Right lobe of liver (tissue), 4 donors: Measurements from ENCODE around the gene PTPN5.

Experiments used
- POLR2A ChIP-seq: fragments of 450-650 bp; IDR thresholded peaks from one replicate; pipeline ENCODE4 v1.6.1; 2017; ENCODE audit warnings: antibody characterized with exemption, mild to moderate bottlenecking
- TF ChIP-seq, protein P1 (sequence below), 4 donors: fragments of 200-600 bp in 3 of 4; fragments of 450-650 bp in 1 of 4; IDR thresholded peaks; one replicate each; pipeline versions ENCODE4 v1.5.1 to v1.8.0; 2016 to 2022; ENCODE audit warnings: antibody characterized with exemption in 4 of 4, mild to moderate bottlenecking in 2 of 4
- donor health status: DM: no; HTN: no; CAD: no.
- donor health status: DM: no; HTN: no; CAD: no.
- donor health status: DM: no; HTN: yes; CAD: no.

DNA sequence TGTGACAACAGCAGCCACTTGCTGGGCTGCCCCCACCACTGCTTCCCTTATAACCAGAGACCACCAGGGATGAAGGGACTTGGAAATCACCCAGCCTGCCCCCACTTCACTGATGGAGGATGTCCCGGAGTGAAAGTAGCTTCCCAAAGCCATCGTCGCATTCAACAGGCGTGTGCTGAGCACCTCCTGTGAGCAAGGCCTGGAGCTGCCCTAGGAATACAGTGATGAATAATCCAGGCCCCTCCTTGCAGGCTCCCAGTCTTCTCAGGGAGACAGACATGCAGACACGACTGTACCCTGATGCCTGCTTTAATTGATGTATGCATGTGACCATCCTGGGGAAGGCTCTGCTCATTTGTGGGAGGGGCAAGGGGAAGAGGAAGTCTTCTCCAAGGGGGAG, 22.6 kb downstream of the PTPN5 start:
- TF ChIP-seq, protein P1, sequence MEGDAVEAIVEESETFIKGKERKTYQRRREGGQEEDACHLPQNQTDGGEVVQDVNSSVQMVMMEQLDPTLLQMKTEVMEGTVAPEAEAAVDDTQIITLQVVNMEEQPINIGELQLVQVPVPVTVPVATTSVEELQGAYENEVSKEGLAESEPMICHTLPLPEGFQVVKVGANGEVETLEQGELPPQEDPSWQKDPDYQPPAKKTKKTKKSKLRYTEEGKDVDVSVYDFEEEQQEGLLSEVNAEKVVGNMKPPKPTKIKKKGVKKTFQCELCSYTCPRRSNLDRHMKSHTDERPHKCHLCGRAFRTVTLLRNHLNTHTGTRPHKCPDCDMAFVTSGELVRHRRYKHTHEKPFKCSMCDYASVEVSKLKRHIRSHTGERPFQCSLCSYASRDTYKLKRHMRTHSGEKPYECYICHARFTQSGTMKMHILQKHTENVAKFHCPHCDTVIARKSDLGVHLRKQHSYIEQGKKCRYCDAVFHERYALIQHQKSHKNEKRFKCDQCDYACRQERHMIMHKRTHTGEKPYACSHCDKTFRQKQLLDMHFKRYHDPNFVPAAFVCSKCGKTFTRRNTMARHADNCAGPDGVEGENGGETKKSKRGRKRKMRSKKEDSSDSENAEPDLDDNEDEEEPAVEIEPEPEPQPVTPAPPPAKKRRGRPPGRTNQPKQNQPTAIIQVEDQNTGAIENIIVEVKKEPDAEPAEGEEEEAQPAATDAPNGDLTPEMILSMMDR (IDR thresholded peaks at IDR 0.05) = no peak
- TF ChIP-seq POLR2A = no peak
